ENCODE measurements around the gene CDKAL1.
"Not testable (repeated sequence)": the region's sequence is repeated elsewhere in the genome, so short reads cannot be mapped to it uniquely, and the experiment has no call there.

CDKAL1 gene

DNA sequence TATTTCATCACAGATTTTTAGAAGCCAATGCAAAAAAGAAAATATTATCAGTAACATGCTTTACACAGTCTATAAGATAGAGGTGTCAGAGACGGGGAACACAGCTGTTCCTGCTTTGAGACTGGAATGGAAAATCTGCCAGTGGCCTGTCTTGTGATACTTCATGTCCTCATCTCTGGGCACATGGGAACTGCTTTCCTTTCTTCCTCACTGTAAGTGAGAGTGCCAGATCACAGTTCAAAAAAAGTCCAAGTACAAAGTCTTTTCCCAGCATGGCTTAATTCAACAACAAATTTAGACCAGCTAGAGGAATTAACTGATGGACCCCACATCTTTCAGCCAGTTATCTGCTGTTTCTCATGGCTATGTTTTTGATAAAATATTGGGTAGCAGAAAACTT lies 490.4 kb downstream of the CDKAL1 start:
- DNase-seq (ENCODE audit: low read depth) = no peak

DNA sequence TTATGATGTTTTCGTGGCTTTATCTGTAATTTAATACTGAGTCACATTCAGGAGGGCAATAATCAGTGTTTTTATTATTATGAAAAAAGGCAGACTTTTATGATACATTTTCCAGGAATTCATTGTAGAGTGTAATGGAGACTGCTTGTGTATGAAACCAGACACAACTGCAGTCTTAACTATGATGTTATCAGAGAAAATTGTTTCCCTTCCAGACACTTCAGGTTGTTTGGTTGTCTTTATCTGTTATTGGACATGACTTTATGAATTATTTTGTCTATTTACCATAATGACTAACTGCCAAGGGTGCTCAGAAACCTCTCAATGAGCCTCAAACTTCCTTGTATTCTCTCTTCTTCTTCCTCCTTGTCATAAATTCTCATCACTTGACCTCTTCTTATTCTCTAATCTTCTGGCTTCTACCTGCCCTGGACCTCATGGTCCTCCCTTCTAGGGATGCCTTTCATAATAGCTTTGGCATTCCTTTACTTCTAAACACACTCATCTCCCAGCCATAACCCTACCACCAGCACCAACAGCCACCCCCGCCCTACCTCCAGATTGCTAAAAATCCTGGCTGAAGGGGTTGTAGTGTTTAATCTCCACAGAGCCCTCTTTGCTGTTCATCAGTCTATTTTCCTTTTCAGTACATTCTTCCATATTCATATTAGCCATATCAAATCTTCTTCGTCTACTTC lies 492.5 kb downstream of the CDKAL1 start:
- DNase-seq (ENCODE audit: low read depth) = peak; percentile 79

DNA sequence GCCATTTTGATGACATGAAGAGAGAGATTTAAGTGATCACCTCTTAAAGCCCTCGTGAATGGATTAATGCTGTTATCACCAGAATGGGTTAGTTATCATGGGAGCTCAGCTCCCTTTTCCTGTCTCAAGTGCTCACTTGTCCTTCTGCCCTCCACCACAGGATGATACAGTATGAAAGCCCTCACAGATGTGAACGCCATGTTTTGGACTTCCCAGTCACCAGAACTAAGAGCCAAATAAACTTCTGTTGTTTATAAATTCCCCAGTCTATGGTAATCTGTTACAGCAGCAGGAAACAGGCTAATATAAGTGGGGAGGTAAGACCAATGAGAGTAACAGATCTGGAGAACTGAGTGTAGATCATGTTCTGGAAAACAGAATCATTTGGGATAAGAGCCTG lies 493.2 kb downstream of the CDKAL1 start:
- DNase-seq (ENCODE audit: low read depth) = no peak

DNA sequence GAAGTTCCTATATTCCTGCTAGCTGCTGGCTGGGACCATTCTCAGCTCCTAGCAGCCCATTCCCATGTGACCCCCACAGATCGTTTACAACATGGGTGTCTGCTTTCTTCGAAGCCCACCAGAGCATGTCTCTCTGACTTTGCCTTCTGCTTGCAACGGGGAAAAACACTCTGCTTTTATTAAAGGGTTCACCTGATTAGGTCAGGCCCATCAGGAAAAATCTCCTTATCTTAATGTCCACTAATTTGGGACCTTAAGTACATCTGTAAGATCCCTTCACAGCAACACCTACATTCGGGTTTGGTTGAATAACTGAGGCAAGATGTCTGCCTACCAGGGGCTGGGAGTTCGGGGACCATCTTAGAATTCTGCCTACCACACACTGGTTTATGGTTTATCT lies 496.9 kb downstream of the CDKAL1 start:
- DNase-seq (ENCODE audit: low read depth) = no peak

DNA sequence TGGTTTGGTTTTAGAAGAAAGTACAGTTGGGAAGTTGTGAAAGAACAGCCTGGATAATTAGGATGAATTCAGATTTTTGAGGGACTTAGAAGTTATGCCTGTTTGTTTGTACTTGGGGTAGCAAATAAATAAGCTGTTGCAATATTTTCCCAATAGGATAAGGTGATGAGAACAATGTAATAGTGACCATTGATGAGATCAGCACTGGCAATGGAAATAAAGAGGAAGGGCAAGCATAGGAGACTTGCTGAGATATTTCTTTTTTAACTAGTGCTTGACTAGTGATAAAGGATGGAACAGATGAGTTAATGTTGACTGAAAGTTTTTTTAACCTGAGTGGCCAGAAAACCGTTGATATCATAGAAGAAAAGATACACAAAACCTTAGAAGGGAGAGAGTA lies 498.8 kb downstream of the CDKAL1 start:
- DNase-seq (ENCODE audit: low read depth) = no peak

DNA sequence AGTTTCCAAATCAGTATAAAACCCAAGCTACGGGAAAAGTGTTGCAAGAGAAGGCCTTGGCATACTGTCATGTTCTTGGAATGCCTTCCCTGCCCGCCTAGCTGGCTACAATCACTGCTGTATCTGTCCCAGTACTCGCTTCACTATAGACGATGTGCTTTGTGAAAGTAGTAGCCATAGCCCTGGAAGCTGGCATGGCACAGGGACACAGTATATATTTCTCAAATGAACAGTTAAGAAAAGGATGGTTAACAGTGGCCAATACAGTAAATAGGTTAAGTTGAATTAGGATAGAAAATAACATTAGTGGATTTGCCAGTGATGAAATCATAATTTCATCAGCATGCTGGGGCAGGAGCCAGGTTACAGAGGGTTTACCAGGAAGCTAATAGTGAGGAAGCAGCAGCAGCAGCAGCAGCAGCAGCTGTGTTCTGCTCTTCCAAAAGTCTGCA lies 499.3 kb downstream of the CDKAL1 start:
- peak; percentile 83 for DNase-seq (ENCODE audit: low read depth)

DNA sequence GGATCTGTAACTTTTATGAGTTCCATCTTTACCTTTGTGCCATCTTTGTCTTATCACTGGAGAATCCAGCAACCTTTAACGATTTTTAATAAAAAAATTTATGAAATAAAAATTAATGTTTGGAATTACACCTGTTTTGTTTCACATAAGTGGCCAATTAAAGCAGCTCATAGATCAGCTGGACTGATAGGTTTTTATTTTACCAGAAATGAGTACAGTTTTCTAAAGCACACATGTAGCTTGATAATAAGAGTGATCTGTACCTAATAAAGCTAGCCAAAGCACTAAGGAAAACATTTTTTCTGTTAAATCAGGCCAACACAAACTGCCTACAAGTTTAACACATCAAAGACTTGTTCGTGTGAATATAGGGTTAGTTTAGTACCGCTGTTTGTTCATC lies 500.1 kb downstream of the CDKAL1 start:
- DNase-seq (ENCODE audit: low read depth) = no peak

DNA sequence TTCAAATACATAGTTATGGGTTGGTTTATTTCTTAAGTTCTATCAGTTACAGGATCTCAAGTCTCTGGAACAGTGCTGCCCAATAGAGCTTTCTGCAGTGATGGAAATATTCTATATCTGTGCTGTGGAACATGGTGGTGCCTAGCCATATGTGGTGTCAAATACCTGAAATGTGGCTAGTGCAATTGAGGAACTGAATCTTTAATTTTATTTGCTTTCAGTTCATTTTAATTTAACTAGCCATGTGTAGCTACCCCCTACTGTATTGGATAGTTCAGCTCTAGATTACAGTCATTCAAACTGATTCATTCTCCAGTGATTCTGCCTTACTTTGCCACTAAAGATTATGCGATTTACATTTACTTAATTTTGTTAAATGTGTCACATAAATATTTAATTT lies 503.2 kb downstream of the CDKAL1 start:
- no peak for DNase-seq (ENCODE audit: low read depth)

DNA sequence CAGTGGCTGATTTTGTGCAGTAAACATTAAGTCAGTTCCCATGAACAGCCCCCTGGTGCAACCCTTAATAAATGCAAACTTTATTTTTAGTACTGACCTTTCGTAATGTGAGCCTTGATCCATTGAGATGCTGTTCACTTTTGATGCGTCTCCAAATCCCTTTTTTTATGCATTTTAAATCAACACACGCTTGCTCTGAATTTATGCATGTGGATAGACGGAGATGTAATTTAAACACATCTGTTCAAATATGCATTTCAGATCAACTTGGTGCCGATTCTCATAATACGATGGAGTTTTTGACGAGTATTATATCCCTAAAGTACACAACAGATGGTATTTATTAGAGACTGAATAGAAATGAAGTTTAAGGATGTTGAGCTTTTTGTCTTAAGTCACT lies 505.7 kb downstream of the CDKAL1 start:
- no peak for DNase-seq (ENCODE audit: low read depth)

DNA sequence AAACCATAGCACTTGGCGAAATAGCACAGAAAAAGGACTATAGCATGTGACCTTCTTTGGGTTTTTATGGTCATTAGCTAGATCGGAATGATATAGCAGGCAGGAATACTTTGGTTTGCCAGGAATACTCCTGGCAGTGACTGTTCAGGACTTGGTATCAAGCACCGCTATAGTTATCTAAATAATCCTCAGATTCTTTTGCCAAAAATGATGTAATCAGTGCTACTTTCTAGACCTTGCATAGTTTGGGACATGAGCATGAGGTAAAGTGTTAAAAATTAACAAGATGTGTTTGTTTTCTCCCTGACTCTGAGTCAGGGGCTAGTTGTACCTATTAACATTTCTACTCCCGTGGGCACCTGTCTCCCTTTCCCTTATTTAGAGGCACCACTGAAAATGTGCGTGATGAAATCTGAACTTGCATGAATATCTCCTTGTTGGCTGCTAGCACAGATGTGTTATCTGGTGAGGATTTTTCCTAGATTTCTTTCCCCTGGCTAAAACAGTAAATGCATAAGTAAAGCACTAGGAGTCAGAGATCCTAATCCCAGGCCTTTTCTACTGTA lies 511.0 kb downstream of the CDKAL1 start:
- DNase-seq (ENCODE audit: low read depth) = peak; percentile 41

DNA sequence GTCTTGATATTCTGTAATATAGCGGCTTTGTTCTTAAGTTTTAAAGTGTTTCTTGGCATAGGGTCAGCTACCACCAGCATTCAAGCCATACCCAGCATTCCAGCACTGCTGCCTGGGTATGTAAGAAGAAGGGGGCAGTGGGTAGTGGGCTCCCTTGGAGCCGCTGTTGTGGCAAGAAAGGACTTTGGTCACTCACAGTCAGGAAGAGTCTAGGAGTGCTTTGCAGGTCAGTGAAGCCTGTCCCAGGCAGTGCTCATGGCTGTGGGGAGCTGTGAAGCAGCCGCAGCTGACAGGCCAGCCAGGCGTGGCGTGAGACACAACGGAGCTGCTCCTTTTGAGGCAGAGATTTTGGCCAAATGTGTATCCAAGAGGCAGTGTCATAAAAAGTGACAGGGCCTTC lies 512.0 kb downstream of the CDKAL1 start:
- no peak for DNase-seq (ENCODE audit: low read depth)

DNA sequence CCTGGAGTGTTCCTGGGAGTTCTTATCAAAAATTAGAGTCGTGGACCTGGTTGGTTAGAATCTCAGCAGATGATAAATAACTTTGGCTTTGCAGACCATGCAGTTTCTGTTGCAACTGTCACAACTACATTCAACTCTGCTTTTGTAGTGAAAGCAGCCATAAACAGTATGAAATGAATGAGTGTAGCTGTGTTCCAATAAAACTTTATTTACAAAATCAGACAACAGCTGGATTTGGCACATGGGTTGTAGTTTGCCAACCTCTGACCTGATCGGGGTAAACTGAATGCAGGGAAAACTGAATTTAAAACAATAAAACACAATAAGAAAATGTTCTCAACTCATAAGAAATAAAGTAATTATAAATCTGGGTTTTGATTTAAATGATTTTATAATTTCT lies 513.8 kb downstream of the CDKAL1 start:
- DNase-seq (ENCODE audit: low read depth) = no peak

DNA sequence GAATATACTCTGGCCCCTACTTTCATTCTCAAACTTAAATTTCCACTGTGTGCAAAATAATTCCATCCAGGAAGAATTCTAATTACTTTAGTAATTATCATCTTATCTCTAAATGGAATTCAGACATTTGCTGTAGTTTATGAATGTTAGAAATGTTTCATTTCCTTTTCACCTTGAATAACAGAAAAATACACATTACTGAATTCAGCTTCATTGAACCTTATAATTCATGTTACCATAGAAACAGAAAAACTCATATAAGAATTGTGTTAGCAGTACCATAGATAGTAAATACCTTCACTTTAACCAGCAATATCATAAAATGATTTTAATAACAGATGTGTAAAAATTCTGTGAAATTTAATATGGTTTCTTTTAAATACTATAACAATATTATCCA lies 514.9 kb downstream of the CDKAL1 start:
- DNase-seq (ENCODE audit: low read depth) = no peak

DNA sequence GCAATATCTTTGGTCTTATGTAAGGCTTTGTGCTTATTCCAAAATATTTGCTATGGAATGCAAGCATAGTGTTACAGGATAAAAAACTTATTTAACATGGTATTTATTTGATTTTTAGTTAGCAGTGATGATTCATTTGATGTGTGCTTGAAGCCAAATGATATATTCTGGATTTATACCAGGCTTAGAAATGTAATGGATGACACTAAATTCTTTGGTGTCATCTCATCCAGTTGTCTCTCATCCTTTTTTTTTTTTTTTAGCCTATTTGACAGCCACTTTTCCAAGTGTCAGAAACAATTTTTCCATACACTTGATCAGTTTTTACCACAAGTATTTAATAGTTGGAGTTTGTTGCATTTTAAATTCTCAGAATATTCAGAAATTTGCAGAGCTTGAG lies 515.3 kb downstream of the CDKAL1 start:
- peak; percentile 61 for DNase-seq (ENCODE audit: low read depth)

DNA sequence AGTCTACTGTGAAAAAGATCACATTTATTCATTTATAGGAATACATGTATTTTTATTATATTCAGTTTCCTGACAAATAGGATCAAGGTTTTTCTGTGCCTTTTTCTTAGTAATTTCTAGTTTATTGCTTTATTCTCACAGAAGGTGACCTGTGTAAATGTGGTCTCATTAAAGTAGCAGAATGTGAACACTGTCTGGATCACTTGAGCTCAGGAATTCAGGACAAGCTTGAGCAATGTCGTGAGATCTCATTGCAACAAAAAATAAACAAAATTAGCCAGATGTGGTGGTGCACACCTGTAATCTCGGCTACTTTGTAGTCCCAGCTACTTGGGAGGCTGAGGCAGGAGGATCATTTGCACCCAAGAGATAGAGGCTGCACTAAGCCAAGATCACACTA lies 516.7 kb downstream of the CDKAL1 start:
- no peak for DNase-seq (ENCODE audit: low read depth)

DNA sequence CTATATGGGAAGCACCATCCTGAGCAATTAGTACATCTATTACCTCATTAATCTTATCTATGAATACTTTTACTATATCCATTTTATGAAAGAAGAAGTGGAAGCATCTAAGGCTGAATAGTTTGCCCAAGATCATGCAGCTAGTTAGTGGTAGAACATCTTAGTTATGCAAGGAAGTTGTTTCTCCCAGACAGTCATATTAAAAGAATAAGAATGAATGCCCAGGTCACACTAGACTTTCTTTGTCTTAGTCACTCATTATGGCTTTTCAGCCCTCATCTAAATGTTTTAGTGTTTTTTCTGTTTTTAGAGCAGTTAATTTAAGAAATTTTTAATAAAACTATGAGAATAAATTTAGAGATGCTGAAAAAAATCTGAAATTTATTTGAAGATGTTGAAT lies 517.5 kb downstream of the CDKAL1 start:
- no peak for DNase-seq (ENCODE audit: low read depth)

DNA sequence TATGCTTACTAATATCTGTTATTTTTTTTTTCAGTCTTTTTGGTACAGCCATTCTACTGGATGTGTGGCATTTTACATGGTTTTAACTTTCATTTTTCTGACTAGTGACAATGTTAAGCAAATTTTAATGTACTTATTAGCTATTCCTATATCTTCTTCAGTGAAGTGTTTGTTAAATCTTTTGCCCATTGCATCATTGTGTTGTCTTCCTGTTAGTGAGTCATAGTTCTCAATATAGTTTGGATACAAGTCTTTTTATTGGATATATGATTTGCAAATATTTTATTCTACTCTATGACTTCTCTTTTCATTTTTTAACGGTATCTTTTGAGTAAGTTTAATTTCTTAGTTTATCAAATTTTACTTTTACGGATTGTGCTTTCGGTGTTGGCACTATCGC lies 519.4 kb downstream of the CDKAL1 start:
- DNase-seq (ENCODE audit: low read depth) = peak; percentile 27

DNA sequence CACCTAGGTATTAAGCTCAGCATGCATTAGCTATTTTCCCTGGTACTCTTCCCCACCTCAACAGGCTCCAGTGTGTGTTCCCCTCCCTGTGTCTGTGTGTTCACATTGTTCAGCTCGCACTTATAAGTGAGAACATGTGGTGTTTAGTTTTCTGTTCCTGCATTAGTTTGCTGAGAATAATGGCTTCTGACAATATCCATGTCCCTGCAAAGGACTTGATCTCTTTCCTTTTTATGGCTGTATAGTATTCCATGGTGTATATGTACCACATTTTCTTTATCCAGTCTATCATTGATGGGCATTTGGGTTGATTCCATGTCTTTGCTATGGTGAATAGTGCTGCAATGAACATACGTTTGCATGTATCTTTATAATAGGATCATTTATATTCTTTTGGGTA lies 521.2 kb downstream of the CDKAL1 start:
- not testable (repeated sequence) for DNase-seq (ENCODE audit: low read depth)

DNA sequence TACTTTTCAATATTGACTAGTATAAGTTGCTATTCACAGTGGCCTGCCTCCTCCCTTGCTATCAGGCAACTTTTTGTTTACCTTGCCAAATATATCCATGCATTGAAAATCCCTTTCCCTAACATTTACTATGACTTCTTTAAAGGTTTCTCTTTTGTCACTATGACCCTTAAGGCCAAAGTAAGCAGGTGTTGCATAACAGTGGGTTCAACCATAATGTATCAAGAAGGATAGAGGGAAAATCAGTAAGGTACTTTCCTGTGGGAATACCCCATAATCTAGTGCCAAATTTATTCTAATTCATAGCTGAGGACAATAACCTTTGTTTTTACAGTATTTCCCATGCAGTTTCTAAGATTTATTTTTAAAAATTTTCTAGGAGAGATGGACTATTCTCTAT lies 527.6 kb downstream of the CDKAL1 start:
- no peak for DNase-seq (ENCODE audit: low read depth)

DNA sequence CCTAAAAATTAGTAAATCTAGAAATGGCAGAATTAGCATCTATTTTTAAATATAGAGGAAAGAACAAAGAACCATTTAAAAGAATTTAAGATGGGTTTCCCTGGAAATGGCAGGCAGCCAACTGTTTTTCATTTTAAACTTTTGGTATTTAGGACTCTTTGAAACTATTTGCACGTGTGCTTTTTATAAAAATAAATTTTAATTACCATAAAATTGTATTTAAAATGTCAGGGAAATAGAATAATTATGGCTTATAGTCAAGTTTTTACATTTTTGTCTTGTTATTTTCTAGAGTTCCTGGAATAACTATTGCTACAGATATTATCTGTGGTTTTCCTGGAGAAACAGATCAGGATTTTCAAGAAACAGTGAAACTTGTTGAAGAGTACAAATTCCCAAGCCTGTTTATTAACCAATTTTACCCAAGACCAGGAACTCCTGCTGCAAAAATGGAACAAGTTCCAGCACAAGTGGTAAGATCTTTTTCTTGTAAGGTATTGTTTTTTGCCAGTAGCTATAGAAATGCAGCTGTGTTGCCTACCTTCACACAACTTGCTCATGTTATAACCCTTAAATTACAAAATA lies 530.6 kb downstream of the CDKAL1 start:
- DNase-seq (ENCODE audit: low read depth) = peak; percentile 72

DNA sequence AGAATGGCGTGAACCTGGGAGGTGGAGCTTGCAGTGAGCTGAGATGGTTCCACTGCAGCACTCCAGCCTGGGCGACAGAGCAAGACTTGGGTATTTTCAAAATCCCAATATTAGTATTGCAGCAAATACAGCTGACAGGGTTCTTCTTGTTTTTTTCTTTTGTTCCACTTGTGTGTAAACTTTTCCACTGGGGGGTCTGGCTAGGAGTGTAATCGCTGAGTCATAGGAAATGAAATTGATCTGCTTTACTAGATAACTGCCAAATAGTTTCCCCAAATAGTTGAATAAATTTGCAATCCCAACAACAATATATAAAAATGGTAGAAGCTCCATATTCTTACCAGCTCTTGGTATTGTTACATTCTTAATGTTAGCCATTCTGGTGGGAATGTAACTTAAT lies 533.3 kb downstream of the CDKAL1 start:
- DNase-seq (ENCODE audit: low read depth) = no peak

DNA sequence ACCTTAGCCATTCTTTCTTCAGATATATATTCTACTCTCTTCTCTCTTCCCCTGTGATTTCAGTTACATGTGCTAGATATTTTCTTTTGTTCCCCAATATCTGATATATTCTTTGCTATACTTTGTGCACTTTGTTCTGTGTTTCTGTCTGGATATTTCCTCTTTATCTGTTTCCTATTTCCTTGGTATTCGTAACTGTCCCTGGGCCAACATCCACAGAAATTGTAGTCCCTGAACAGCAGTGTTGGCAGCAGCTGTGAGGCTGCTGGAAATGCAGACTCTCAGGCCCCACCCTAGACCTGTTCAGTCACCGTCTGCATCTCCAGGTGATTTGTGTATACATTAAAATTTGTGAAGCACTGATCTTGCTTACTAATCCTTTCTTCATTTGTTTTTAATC lies 536.4 kb downstream of the CDKAL1 start:
- no peak for DNase-seq (ENCODE audit: low read depth)

DNA sequence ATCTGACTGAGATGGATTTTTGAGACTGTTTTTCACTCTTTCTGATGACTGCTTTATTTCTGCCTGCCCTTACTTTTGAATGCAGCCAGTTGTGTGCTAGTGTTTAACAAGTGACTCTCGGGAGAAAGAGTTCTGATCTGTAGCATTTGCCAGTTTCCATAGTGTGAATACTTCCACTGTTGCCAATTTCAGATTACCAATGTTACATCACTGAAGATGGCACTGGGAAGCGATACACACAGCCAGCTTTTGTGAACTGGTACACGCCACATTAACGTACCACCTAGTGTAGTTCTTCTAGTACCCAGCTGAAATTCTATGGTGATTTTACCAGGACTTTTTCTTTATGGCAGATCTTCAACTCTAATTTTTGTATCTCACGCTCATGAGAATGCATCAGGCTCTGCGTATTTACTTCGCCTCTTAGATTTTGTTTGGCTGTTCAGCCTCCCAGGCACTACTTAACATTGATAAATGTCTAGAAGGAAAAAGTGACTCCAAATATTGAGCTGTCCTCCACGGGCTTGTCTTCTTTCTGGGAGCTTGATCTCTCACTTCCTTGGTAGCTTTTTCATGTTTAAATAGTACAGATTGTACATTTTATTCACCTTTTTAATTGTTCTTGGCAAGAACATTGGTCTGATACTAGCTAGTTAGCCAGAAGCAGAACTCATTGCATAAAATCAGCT lies 537.7 kb downstream of the CDKAL1 start:
- no peak for DNase-seq (ENCODE audit: low read depth)
